ENCODE results near the gene NUP133.
"Not testable (repeated sequence)": the region's sequence is repeated elsewhere in the genome, so short reads cannot be mapped to it uniquely, and the experiment has no call there.

NUP133 gene

GRCh38 chr1:229535230-229535629 lies 27.1 kb upstream of the NUP133 start:
- ATAC-seq (replicated peaks), result no peak
- Mint-ChIP-seq H3K9me3 (no peaks in the 10 kb centered on the region), H3K36me3 (ENCODE audit: insufficient read depth) (peaks cover 49% of the 10 kb centered on the region), H3K4me1 (ENCODE audit: low read depth in 2 of 2) (peaks cover 0 to 4% of the 10 kb centered on the region in 2 donors), H3K27ac (no peak overlapping the region), H3K27me3 (no peaks in the 10 kb centered on the region), H3K4me3 (no peak overlapping the region)
- DNase-seq, result no peak

- ATAC-seq (replicated peaks), result no peak
- no peaks in the 10 kb centered on the region for H3K27me3 Mint-ChIP-seq
- no peak for DNase-seq
- H3K27ac Mint-ChIP-seq, result no peak overlapping the region
- no peaks in the 10 kb centered on the region for H3K9me3 Mint-ChIP-seq
- peaks cover 54% of the 10 kb centered on the region for H3K36me3 Mint-ChIP-seq (ENCODE audit: insufficient read depth)
- H3K4me3 Mint-ChIP-seq, result no peak overlapping the region
- peaks cover 0 to 4% of the 10 kb centered on the region in 2 donors for H3K4me1 Mint-ChIP-seq (ENCODE audit: low read depth in 2 of 2)
Observed at GRCh38 chr1:229531326-229531725, 23.2 kb upstream of the NUP133 start.

- no peak for DNase-seq
- no peak for ATAC-seq (replicated peaks)
- Mint-ChIP-seq H3K4me3 (no peak overlapping the region), H3K36me3 (ENCODE audit: insufficient read depth) (peaks cover 57% of the 10 kb centered on the region), H3K9me3 (no peaks in the 10 kb centered on the region), H3K4me1 (ENCODE audit: low read depth in 2 of 2) (peaks cover 0 to 4% of the 10 kb centered on the region in 2 donors), H3K27ac (no peak overlapping the region), H3K27me3 (no peaks in the 10 kb centered on the region)
Observed at GRCh38 chr1:229529639-229530038, 21.5 kb upstream of the NUP133 start.

GRCh38 chr1:229526695-229527094 lies 18.6 kb upstream of the NUP133 start:
- Mint-ChIP-seq H3K27me3 (no peaks in the 10 kb centered on the region), H3K4me1 (ENCODE audit: low read depth in 2 of 2) (no peaks in the 10 kb centered on the region), H3K27ac (no peak overlapping the region), H3K36me3 (ENCODE audit: insufficient read depth) (peaks cover 63% of the 10 kb centered on the region), H3K4me3 (no peak overlapping the region), H3K9me3 (no peaks in the 10 kb centered on the region)
- ATAC-seq (replicated peaks) (no peak), DNase-seq (no peak)

- DNase-seq (no peak), ATAC-seq (replicated peaks) (no peak)
- Mint-ChIP-seq H3K4me3 (no peak overlapping the region), H3K27ac (no peak overlapping the region), H3K4me1 (ENCODE audit: low read depth in 2 of 2) (no peaks in the 10 kb centered on the region), H3K36me3 (ENCODE audit: insufficient read depth) (peaks cover 49% of the 10 kb centered on the region), H3K9me3 (no peaks in the 10 kb centered on the region), H3K27me3 (no peaks in the 10 kb centered on the region)
Observed at GRCh38 chr1:229523052-229523451, 14.9 kb upstream of the NUP133 start.

- no peak overlapping the region for H3K27ac Mint-ChIP-seq
- no peak overlapping the region for H3K4me3 Mint-ChIP-seq
- peaks cover 0 to 5% of the 10 kb centered on the region in 2 donors for H3K27me3 Mint-ChIP-seq
- H3K4me1 Mint-ChIP-seq (ENCODE audit: low read depth in 2 of 2), result peaks cover 1 to 8% of the 10 kb centered on the region in 2 donors
- H3K36me3 Mint-ChIP-seq (ENCODE audit: insufficient read depth), result peaks cover 17% of the 10 kb centered on the region
- DNase-seq (peak; percentile 55 to 58 (median 56)), ATAC-seq (replicated peaks) (peak; percentile 98)
- H3K9me3 Mint-ChIP-seq, result no peaks in the 10 kb centered on the region
Observed at GRCh38 chr1:229514578-229515275, 6.6 kb upstream of the NUP133 start.

GRCh38 chr1:229511625-229512024 lies 3.5 kb upstream of the NUP133 start:
- H3K4me3 Mint-ChIP-seq; ATAC-seq (replicated peaks); H3K9me3 Mint-ChIP-seq; H3K27ac Mint-ChIP-seq; H3K27me3 Mint-ChIP-seq; DNase-seq: not testable (repeated sequence)
- Mint-ChIP-seq H3K36me3 (ENCODE audit: insufficient read depth) (peaks cover 17% of the 10 kb centered on the region), H3K4me1 (ENCODE audit: low read depth in 2 of 2) (peaks cover 20 to 26% of the 10 kb centered on the region in 2 donors)

GRCh38 chr1:229511201-229511600 lies 3.1 kb upstream of the NUP133 start:
- not testable (repeated sequence) for DNase-seq; ATAC-seq (replicated peaks); H3K27ac Mint-ChIP-seq; H3K4me3 Mint-ChIP-seq; H3K27me3 Mint-ChIP-seq; H3K9me3 Mint-ChIP-seq
- H3K4me1 Mint-ChIP-seq (ENCODE audit: low read depth in 2 of 2), result peaks cover 20 to 26% of the 10 kb centered on the region in 2 donors
- H3K36me3 Mint-ChIP-seq (ENCODE audit: insufficient read depth), result peaks cover 17% of the 10 kb centered on the region

GRCh38 chr1:229509576-229509975 lies 1.4 kb upstream of the NUP133 start:
- Mint-ChIP-seq H3K27ac (peak overlapping the region; percentile 96 to 97), H3K9me3 (no peaks in the 10 kb centered on the region), H3K4me1 (ENCODE audit: low read depth in 2 of 2) (peaks cover 22 to 27% of the 10 kb centered on the region in 2 donors), H3K36me3 (ENCODE audit: insufficient read depth) (peaks cover 25% of the 10 kb centered on the region), H3K27me3 (peaks cover 0 to 5% of the 10 kb centered on the region in 2 donors), H3K4me3 (peak overlapping the region; percentile 88 to 89)
- ATAC-seq (replicated peaks), result no peak
- DNase-seq, result no peak

- Mint-ChIP-seq H3K27ac (peak overlapping the region; percentile 96 to 97), H3K36me3 (ENCODE audit: insufficient read depth) (peaks cover 30% of the 10 kb centered on the region), H3K4me3 (peak overlapping the region; percentile 88 to 89), H3K4me1 (ENCODE audit: low read depth in 2 of 2) (peaks cover 21 to 27% of the 10 kb centered on the region in 2 donors), H3K27me3 (peaks cover 0 to 5% of the 10 kb centered on the region in 2 donors), H3K9me3 (no peaks in the 10 kb centered on the region)
- no peak for ATAC-seq (replicated peaks)
- DNase-seq, result no peak
Observed at GRCh38 chr1:229508823-229509337, 739 bp upstream of the NUP133 start.

- Mint-ChIP-seq H3K4me3 (peak overlapping the region; percentile 88 to 89), H3K36me3 (ENCODE audit: insufficient read depth) (peaks cover 34% of the 10 kb centered on the region), H3K27me3 (peaks cover 0 to 5% of the 10 kb centered on the region in 2 donors), H3K9me3 (no peaks in the 10 kb centered on the region), H3K27ac (peak overlapping the region; percentile 96 to 97), H3K4me1 (ENCODE audit: low read depth in 2 of 2) (peaks cover 21 to 27% of the 10 kb centered on the region in 2 donors)
- peak; percentile 2 for ATAC-seq (replicated peaks)
- DNase-seq, result no peak
Observed at GRCh38 chr1:229507502-229507901, 639 bp downstream of the NUP133 start.

GRCh38 chr1:229506633-229507032 lies 1.5 kb downstream of the NUP133 start:
- Mint-ChIP-seq H3K4me3 (peak overlapping the region; percentile 34 to 89), H3K27me3 (peaks cover 0 to 5% of the 10 kb centered on the region in 2 donors), H3K9me3 (no peaks in the 10 kb centered on the region), H3K36me3 (ENCODE audit: insufficient read depth) (peaks cover 38% of the 10 kb centered on the region), H3K4me1 (ENCODE audit: low read depth in 2 of 2) (peaks cover 21 to 27% of the 10 kb centered on the region in 2 donors), H3K27ac (no peak overlapping the region)
- no peak for ATAC-seq (replicated peaks)
- no peak for DNase-seq

- H3K9me3 Mint-ChIP-seq, result no peaks in the 10 kb centered on the region
- H3K4me3 Mint-ChIP-seq, result no peak overlapping the region
- H3K27ac Mint-ChIP-seq, result no peak overlapping the region
- no peak for ATAC-seq (replicated peaks)
- no peaks in the 10 kb centered on the region for H3K27me3 Mint-ChIP-seq
- DNase-seq, result no peak
- H3K4me1 Mint-ChIP-seq (ENCODE audit: low read depth in 2 of 2), result peaks cover 0 to 2% of the 10 kb centered on the region in 2 donors
- peaks cover 76% of the 10 kb centered on the region for H3K36me3 Mint-ChIP-seq (ENCODE audit: insufficient read depth)
Observed at GRCh38 chr1:229495782-229496181, 12.4 kb downstream of the NUP133 start.

GRCh38 chr1:229487181-229487580 lies 21.0 kb downstream of the NUP133 start:
- no peak overlapping the region for H3K27ac Mint-ChIP-seq
- H3K4me3 Mint-ChIP-seq, result no peak overlapping the region
- no peaks in the 10 kb centered on the region for H3K27me3 Mint-ChIP-seq
- no peak for ATAC-seq (replicated peaks)
- peaks cover 0 to 1% of the 10 kb centered on the region in 2 donors for H3K4me1 Mint-ChIP-seq (ENCODE audit: low read depth in 2 of 2)
- no peak for DNase-seq
- peaks cover 85% of the 10 kb centered on the region for H3K36me3 Mint-ChIP-seq (ENCODE audit: insufficient read depth)
- H3K9me3 Mint-ChIP-seq, result no peaks in the 10 kb centered on the region

Data from effector memory CD8-positive, alpha-beta T cell (primary cell).